PFSK-1 (cell line): Measurements from ENCODE around the gene SLX9.

Experiments used
- POLR2AphosphoS5 ChIP-seq: IDR thresholded peaks from 2 replicates; pipeline ENCODE4 v1.6.1; 2012; ENCODE audit warnings: low read depth, mild to moderate bottlenecking, control low read depth, low read length, moderate library complexity
- SIN3A ChIP-seq: IDR thresholded peaks from 2 replicates; pipeline ENCODE4 v1.6.1; 2012; ENCODE audit warnings: mild to moderate bottlenecking, low read length, moderate library complexity, borderline replicate concordance; ENCODE audit not compliant: insufficient read depth
- TF ChIP-seq, protein P1 (sequence below), 2 experiments: IDR thresholded peaks; 2 replicates each; pipeline versions ENCODE4 v1.6.1 to v1.8.0; 2011 to 2012; ENCODE audit warnings: low read depth in 2 of 2, low read length in 2 of 2, control low read depth in 1 of 2, inconsistent platforms in 1 of 2, mild to moderate bottlenecking in 1 of 2, moderate library complexity in 1 of 2; ENCODE audit not compliant: insufficient read depth in 1 of 2

DNA sequence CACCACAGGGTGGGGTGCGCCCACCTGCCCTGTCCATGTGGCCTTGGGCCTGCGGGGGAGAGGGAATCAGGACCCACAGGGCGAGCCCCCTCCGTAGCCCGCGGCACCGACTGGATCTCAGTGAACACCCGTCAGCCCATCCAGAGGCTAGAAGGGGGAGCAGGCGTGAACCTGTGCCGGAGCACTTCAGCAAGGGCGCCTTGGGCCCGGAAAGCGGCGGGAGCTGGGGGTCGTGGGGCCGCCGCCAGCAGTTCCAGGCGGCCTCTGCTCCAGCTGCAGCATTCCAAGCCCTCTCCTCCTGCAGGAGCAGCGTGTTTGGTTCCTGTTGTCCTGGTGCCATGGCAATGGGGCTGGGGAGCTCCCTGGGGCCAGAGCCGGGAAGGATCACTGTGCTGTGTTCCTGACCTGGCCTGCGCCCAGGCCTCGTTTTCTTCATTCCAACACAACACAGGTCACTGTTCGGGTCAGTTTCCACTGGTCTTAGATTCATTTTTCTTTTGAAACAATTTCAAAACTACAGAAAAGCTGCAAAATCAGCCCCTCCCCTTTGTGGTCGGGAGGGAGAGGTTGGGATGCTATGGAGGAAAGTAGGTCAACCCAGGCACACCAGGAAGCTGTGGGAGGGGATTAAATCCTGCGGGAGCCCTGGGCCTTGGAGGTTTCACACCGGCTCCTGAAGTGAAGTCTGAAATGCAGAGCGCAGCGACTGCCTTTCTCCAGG is 18.8 kb downstream of the SLX9 start:
- TF ChIP-seq POLR2AphosphoS5 (no peak), SIN3A (no peak)
- TF ChIP-seq, protein P1, sequence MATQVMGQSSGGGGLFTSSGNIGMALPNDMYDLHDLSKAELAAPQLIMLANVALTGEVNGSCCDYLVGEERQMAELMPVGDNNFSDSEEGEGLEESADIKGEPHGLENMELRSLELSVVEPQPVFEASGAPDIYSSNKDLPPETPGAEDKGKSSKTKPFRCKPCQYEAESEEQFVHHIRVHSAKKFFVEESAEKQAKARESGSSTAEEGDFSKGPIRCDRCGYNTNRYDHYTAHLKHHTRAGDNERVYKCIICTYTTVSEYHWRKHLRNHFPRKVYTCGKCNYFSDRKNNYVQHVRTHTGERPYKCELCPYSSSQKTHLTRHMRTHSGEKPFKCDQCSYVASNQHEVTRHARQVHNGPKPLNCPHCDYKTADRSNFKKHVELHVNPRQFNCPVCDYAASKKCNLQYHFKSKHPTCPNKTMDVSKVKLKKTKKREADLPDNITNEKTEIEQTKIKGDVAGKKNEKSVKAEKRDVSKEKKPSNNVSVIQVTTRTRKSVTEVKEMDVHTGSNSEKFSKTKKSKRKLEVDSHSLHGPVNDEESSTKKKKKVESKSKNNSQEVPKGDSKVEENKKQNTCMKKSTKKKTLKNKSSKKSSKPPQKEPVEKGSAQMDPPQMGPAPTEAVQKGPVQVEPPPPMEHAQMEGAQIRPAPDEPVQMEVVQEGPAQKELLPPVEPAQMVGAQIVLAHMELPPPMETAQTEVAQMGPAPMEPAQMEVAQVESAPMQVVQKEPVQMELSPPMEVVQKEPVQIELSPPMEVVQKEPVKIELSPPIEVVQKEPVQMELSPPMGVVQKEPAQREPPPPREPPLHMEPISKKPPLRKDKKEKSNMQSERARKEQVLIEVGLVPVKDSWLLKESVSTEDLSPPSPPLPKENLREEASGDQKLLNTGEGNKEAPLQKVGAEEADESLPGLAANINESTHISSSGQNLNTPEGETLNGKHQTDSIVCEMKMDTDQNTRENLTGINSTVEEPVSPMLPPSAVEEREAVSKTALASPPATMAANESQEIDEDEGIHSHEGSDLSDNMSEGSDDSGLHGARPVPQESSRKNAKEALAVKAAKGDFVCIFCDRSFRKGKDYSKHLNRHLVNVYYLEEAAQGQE (IDR thresholded peaks at IDR 0.05; ENCODE audit: insufficient read depth in 1 of 2, low read depth in 2 of 2, low read length in 2 of 2) = no peak
